ENCODE measurements around the gene PLA2R1.

The PLA2R1 gene

DNA sequence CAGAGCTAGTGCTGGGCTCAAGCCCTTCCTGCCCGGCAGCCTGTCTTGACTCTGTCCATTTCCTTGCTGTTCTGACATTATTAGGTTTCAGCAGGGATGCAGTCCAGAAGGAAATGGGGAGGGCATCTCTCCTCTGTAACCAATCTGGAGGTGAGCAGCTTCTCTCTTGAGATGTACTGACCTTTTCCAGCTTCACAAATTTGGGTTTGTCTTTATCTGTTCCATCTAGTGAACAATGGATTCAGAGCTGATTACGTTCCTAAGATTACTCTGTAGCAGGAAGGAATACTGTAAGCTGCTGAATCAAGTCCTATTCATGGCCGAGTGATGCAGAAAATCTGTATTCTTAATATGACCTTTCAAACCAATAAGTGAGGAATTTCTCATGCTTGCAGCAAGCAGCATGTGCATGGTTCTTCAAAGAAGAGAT, 11.0 kb downstream of the PLA2R1 start:
- no peak for DNase-seq (ENCODE audit: low read depth)
- TF ChIP-seq, protein P1, sequence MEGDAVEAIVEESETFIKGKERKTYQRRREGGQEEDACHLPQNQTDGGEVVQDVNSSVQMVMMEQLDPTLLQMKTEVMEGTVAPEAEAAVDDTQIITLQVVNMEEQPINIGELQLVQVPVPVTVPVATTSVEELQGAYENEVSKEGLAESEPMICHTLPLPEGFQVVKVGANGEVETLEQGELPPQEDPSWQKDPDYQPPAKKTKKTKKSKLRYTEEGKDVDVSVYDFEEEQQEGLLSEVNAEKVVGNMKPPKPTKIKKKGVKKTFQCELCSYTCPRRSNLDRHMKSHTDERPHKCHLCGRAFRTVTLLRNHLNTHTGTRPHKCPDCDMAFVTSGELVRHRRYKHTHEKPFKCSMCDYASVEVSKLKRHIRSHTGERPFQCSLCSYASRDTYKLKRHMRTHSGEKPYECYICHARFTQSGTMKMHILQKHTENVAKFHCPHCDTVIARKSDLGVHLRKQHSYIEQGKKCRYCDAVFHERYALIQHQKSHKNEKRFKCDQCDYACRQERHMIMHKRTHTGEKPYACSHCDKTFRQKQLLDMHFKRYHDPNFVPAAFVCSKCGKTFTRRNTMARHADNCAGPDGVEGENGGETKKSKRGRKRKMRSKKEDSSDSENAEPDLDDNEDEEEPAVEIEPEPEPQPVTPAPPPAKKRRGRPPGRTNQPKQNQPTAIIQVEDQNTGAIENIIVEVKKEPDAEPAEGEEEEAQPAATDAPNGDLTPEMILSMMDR (conservative IDR thresholded peaks at IDR 0.05; ENCODE audit: control insufficient read depth, insufficient read depth, low read depth, low read length), result no peak
- H3K4me3 ChIP-seq (ENCODE audit: control insufficient read depth, low read depth, low read length), result no peak overlapping the region

DNA sequence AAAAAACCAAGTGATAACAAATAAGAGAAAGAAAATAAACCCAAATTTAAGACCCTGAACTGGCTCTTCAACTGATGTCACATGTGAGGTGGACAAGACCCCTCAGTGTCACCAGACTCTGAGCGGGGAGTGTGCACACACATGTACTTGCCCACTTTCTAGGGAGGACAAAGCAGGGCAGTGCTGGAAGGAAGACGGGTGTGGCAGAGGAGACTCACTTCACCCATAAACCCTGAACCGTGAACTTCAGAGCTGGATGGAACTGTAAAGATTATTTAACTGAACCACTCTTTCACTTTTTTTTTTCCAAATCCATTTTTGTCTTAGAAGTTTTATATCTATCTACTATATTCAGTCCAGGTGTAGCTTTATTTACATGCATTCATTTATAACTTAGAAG, 12.3 kb downstream of the PLA2R1 start:
- no peak for DNase-seq (ENCODE audit: low read depth)
- TF ChIP-seq, protein P1 (conservative IDR thresholded peaks at IDR 0.05; ENCODE audit: control insufficient read depth, insufficient read depth, low read depth, low read length), result no peak

DNA sequence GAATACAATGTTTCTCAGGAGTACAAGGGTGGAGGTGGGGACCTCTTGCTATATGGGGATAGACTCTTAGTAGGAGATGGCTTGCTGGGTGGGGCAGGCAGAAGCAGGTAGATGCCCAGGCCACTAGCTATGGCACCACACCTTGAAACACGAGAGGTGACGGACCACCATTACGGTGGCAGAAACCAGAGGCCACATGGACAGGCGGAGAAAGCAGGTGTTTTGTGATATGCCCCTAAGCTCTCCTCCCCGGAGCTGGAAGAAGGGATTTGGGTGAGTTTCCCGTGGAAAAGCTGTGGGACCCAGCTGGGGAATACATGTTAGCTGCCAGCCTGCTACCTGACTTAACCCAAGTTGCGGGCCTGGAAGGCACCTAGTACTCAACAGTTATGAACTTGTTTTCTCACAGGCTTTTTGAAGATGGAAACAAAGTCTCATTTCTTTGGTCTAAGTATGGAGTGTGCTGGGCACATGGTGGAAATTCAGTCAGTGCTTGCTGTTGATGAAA, 16.7 kb downstream of the PLA2R1 start:
- TF ChIP-seq, protein P1 (conservative IDR thresholded peaks at IDR 0.05; ENCODE audit: control insufficient read depth, insufficient read depth, low read depth, low read length), result no peak
- DNase-seq (ENCODE audit: low read depth), result no peak

More for the DNA sequence above, 12.3 kb downstream of the PLA2R1 start:
- no peak overlapping the region for H3K4me3 ChIP-seq (ENCODE audit: control insufficient read depth, low read depth, low read length)

DNA sequence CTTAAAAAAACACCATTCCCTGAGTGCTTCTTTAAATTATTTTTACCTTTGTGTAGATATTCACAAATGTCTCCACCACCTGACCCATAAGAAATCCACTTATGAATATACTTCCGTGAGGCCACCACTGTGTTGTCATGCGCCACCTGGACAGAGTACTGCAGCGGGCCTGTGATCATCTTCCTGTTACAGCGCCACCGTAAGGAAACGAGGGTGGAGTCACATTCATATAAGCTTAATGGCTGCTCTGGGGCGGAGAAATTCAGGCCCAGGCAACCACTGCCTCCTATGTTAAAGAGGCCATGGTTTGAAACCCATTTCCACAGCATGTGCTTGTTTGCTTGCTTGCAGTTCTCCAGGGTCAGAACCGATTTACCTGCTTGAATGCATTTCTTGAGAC, 17.7 kb downstream of the PLA2R1 start:
- H3K4me3 ChIP-seq (ENCODE audit: control insufficient read depth, low read depth, low read length), result no peak overlapping the region
- TF ChIP-seq, protein P1 (conservative IDR thresholded peaks at IDR 0.05; ENCODE audit: control insufficient read depth, insufficient read depth, low read depth, low read length), result no peak
- no peak for DNase-seq (ENCODE audit: low read depth)

More for the DNA sequence above, 16.7 kb downstream of the PLA2R1 start:
- no peak overlapping the region for H3K4me3 ChIP-seq (ENCODE audit: control insufficient read depth, low read depth, low read length)

DNA sequence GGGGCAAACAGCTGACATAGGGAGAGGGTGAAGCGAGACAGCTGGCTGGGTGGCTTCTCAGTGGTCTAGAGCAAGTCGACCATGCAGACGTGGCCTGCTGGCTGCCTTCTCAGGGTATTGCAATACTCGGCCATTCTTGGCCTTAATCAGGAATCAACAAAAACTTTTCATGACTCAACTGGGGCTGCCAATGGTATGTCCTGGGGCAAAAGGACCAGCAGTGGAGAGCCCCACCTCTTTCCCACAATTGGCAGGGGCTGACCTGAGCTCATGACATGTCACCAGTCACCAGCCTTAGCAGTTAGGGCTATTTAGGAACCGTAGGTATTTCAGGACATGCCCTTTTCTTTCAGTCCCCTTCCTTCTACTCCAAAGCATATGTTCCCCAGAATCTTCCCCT, 19.1 kb downstream of the PLA2R1 start:
- no peak for DNase-seq (ENCODE audit: low read depth)
- TF ChIP-seq, protein P1 (conservative IDR thresholded peaks at IDR 0.05; ENCODE audit: control insufficient read depth, insufficient read depth, low read depth, low read length), result no peak
- H3K4me3 ChIP-seq (ENCODE audit: control insufficient read depth, low read depth, low read length), result no peak overlapping the region

DNA sequence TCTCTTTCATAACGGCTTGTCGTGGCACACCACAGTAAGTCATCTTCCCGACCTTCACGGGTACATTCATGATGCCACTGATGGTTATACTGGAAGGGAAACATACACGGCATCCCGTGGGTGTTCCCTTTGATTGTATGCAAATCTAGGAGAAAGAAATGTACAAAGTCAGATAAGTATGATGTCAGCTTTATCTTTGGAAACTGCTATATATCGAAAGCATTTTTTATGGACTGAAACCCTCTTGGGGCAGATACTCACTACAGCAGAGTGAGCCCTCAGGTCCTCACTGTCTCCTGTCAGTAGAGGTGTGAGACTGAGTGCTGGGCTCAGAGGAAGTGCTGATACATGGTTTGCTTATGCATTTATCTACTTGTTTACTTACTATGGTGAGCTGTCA, 20.4 kb downstream of the PLA2R1 start:
- no peak overlapping the region for H3K4me3 ChIP-seq (ENCODE audit: control insufficient read depth, low read depth, low read length)
- TF ChIP-seq, protein P1 (conservative IDR thresholded peaks at IDR 0.05; ENCODE audit: control insufficient read depth, insufficient read depth, low read depth, low read length), result no peak
- DNase-seq (ENCODE audit: low read depth), result no peak

DNA sequence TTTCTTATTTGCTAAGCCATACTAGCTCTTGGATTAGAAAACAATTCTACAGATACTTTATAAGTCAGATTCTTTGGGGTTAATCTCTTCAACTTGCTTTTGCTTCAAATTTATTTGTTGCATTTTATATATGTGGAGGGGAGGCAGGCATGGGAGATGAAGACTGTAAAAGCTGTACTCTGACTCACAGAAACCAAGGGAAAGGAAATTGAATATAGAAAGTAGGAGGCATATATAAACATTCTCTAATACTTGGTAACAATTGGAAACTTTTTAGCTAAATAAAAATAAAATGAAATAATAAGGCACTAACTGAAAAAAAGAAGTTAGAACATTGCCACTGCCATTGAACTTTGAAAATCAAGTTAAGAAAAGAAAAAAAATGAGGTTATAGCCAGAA, 21.3 kb downstream of the PLA2R1 start:
- TF ChIP-seq, protein P1 (conservative IDR thresholded peaks at IDR 0.05; ENCODE audit: control insufficient read depth, insufficient read depth, low read depth, low read length), result no peak
- no peak overlapping the region for H3K4me3 ChIP-seq (ENCODE audit: control insufficient read depth, low read depth, low read length)
- no peak for DNase-seq (ENCODE audit: low read depth)

Measured in fibroblast of mammary gland (primary cell).